ENCODE data around the gene CBX8.
"Not testable (repeated sequence)": the region's sequence is repeated elsewhere in the genome, so short reads cannot be mapped to it uniquely, and the experiment has no call there.

The CBX8 gene

GRCh38 chr17:79775632-79776031 is 21.2 kb downstream of the CBX8 start:
- Histone ChIP-seq H3K9me3 (ENCODE audit: insufficient read depth, low read length, severe bottlenecking) (no peaks in the 10 kb centered on the region), H4K20me1 (ENCODE audit: insufficient read depth, low read length) (peaks cover 19% of the 10 kb centered on the region), H3K9ac (ENCODE audit: low read depth, low read length) (no peak overlapping the region), H3K27ac (ENCODE audit: low read length) (no peak overlapping the region), H3K4me1 (ENCODE audit: insufficient read depth, low read length) (peaks cover 29% of the 10 kb centered on the region), H3K79me2 (ENCODE audit: insufficient read depth, low read length) (peaks cover 26% of the 10 kb centered on the region), H3K4me2 (ENCODE audit: insufficient read depth, low read length) (no peak overlapping the region), H3K27me3 (ENCODE audit: insufficient read depth, low read length, poor library complexity) (peaks cover 5% of the 10 kb centered on the region), H3K4me3 (ENCODE audit: low read depth in 1 of 2, low read length in 2 of 2) (no peak overlapping the region), H2AFZ (ENCODE audit: low read depth, low read length) (no peak overlapping the region), H3K36me3 (ENCODE audit: insufficient read depth, low read length) (peaks cover 18% of the 10 kb centered on the region)
- DNase-seq (no peak), ATAC-seq (ENCODE audit: insufficient read depth, low read depth) (no peak)
- TF ChIP-seq CTCF (IDR thresholded peaks at IDR 0.05; ENCODE audit: borderline replicate concordance, extremely low read depth, low read length, poor library complexity, severe bottlenecking) (no peak), EZH2 (IDR thresholded peaks at IDR 0.05; ENCODE audit: borderline replicate concordance, low read depth, low read length, severe bottlenecking) (no peak)

- Histone ChIP-seq H4K20me1 (ENCODE audit: insufficient read depth, low read length) (peaks cover 9% of the 10 kb centered on the region), H3K9ac (ENCODE audit: low read depth, low read length) (no peak overlapping the region), H2AFZ (ENCODE audit: low read depth, low read length) (no peak overlapping the region), H3K4me1 (ENCODE audit: insufficient read depth, low read length) (peaks cover 18% of the 10 kb centered on the region), H3K9me3 (ENCODE audit: insufficient read depth, low read length, severe bottlenecking) (no peaks in the 10 kb centered on the region), H3K27ac (ENCODE audit: low read length) (no peak overlapping the region), H3K36me3 (ENCODE audit: insufficient read depth, low read length) (peaks cover 8% of the 10 kb centered on the region), H3K4me3 (ENCODE audit: low read depth in 1 of 2, low read length in 2 of 2) (no peak overlapping the region), H3K79me2 (ENCODE audit: insufficient read depth, low read length) (peaks cover 15% of the 10 kb centered on the region), H3K27me3 (ENCODE audit: insufficient read depth, low read length, poor library complexity) (peaks cover 5% of the 10 kb centered on the region), H3K4me2 (ENCODE audit: insufficient read depth, low read length) (no peak overlapping the region)
- ATAC-seq (ENCODE audit: insufficient read depth, low read depth): no peak
- DNase-seq: no peak
- no peak for TF ChIP-seq EZH2 (IDR thresholded peaks at IDR 0.05; ENCODE audit: borderline replicate concordance, low read depth, low read length, severe bottlenecking)
- TF ChIP-seq CTCF (IDR thresholded peaks at IDR 0.05; ENCODE audit: borderline replicate concordance, extremely low read depth, low read length, poor library complexity, severe bottlenecking): no peak
Measured at GRCh38 chr17:79774561-79774975, 22.3 kb downstream of the CBX8 start.

GRCh38 chr17:79772726-79773125 is 24.2 kb downstream of the CBX8 start:
- H2AFZ ChIP-seq (ENCODE audit: low read depth, low read length); H3K79me2 ChIP-seq (ENCODE audit: insufficient read depth, low read length); ATAC-seq (ENCODE audit: insufficient read depth, low read depth); H3K4me3 ChIP-seq (ENCODE audit: low read depth in 1 of 2, low read length in 2 of 2); DNase-seq; H3K9ac ChIP-seq (ENCODE audit: low read depth, low read length); H3K27ac ChIP-seq (ENCODE audit: low read length); H4K20me1 ChIP-seq (ENCODE audit: insufficient read depth, low read length); H3K27me3 ChIP-seq (ENCODE audit: insufficient read depth, low read length, poor library complexity); H3K4me1 ChIP-seq (ENCODE audit: insufficient read depth, low read length); H3K9me3 ChIP-seq (ENCODE audit: insufficient read depth, low read length, severe bottlenecking); H3K36me3 ChIP-seq (ENCODE audit: insufficient read depth, low read length); H3K4me2 ChIP-seq (ENCODE audit: insufficient read depth, low read length): not testable (repeated sequence)

GRCh38 chr17:79771276-79771675 is 25.6 kb downstream of the CBX8 start:
- Histone ChIP-seq H3K27me3 (ENCODE audit: insufficient read depth, low read length, poor library complexity) (peaks cover 5% of the 10 kb centered on the region), H3K4me1 (ENCODE audit: insufficient read depth, low read length) (no peaks in the 10 kb centered on the region), H3K79me2 (ENCODE audit: insufficient read depth, low read length) (no peaks in the 10 kb centered on the region), H3K4me2 (ENCODE audit: insufficient read depth, low read length) (no peak overlapping the region), H3K9ac (ENCODE audit: low read depth, low read length) (no peak overlapping the region), H4K20me1 (ENCODE audit: insufficient read depth, low read length) (no peaks in the 10 kb centered on the region), H3K4me3 (ENCODE audit: low read depth in 1 of 2, low read length in 2 of 2) (no peak overlapping the region), H3K9me3 (ENCODE audit: insufficient read depth, low read length, severe bottlenecking) (no peaks in the 10 kb centered on the region), H3K27ac (ENCODE audit: low read length) (no peak overlapping the region), H3K36me3 (ENCODE audit: insufficient read depth, low read length) (no peaks in the 10 kb centered on the region), H2AFZ (ENCODE audit: low read depth, low read length) (no peak overlapping the region)
- TF ChIP-seq CTCF (IDR thresholded peaks at IDR 0.05; ENCODE audit: borderline replicate concordance, extremely low read depth, low read length, poor library complexity, severe bottlenecking): no peak
- no peak for TF ChIP-seq EZH2 (IDR thresholded peaks at IDR 0.05; ENCODE audit: borderline replicate concordance, low read depth, low read length, severe bottlenecking)
- no peak for DNase-seq
- ATAC-seq (ENCODE audit: insufficient read depth, low read depth): no peak

Data from DND-41 (cell line).